A673 (cell line): ENCODE data around the gene MITF. TPM values are rescaled to one million over a fixed set of nuclear protein-coding genes. Genes with fewer than 3 reads are reported as not detected.

Experiments used
- BruUV-seq: library from RNA; stranded (reverse); fragments of 400-500 nt; replicated peaks from 2 replicates; lab custom pipeline; 2021; lab: Mats Ljungman, UMichigan
- CTCF ChIA-PET: fragments of 300-600 bp; sonication (Branson Sonifier 250); formaldehyde crosslinking; loops from one replicate; lab custom pipeline; 2022; ENCODE audit warnings: antibody characterized with exemption; lab: Charles Lee
- POLR2A ChIA-PET: fragments of 300-600 bp; sonication (Branson Sonifier 250); formaldehyde crosslinking; loops from one replicate; lab custom pipeline; 2022; ENCODE audit warnings: antibody characterized with exemption; ENCODE audit not compliant: low non-redundant PET; lab: Charles Lee
- DNase-seq: peaks from one replicate; pipeline ENCODE4 v3.0.0-alpha.2; 2015; ENCODE audit warnings: low spot score
- H3K27ac ChIP-seq: fragments of 200-600 bp; sonication (generic); 2 replicates; pipeline ENCODE4 v1.5.1; 2016; ENCODE audit warnings: mixed run types, low read depth, mild to moderate bottlenecking, mixed read lengths, antibody characterized with exemption, low read length; ENCODE audit not compliant: poor library complexity, severe bottlenecking
- H3K27me3 ChIP-seq: fragments of 200-600 bp; sonication (generic); replicated peaks from 2 replicates; pipeline ENCODE4 v1.6.1; 2017; ENCODE audit warnings: mixed run types, low read depth, mild to moderate bottlenecking, mixed read lengths, antibody characterized with exemption, low read length; ENCODE audit not compliant: insufficient read depth, poor library complexity
- H3K36me3 ChIP-seq: fragments of 200-600 bp; sonication (generic); 2 replicates; pipeline ENCODE4 v1.6.1; 2016; ENCODE audit warnings: mixed run types, mild to moderate bottlenecking, mixed read lengths, antibody characterized with exemption, low read length; ENCODE audit not compliant: insufficient read depth, poor library complexity, severe bottlenecking
- H3K4me1 ChIP-seq: fragments of 200-600 bp; sonication (generic); 2 replicates; pipeline ENCODE4 v1.6.1; 2017; ENCODE audit warnings: mixed run types, mild to moderate bottlenecking, mixed read lengths, antibody characterized with exemption, low read length; ENCODE audit not compliant: insufficient read depth, poor library complexity, severe bottlenecking
- H3K4me3 ChIP-seq: fragments of 200-600 bp; sonication (generic); 2 replicates; pipeline ENCODE4 v1.5.1; 2016; ENCODE audit warnings: low read depth, mixed run types, mild to moderate bottlenecking, mixed read lengths, low read length; ENCODE audit not compliant: poor library complexity, severe bottlenecking
- H3K9me3 ChIP-seq: fragments of 200-600 bp; sonication (generic); 2 replicates; pipeline ENCODE4 v1.6.1; 2016; ENCODE audit warnings: mixed run types, low read depth, mild to moderate bottlenecking, mixed read lengths, antibody characterized with exemption, low read length; ENCODE audit not compliant: poor library complexity, severe bottlenecking
- EZH2 ChIP-seq: fragments of 200-600 bp; sonication (generic); IDR thresholded peaks from 2 replicates; pipeline ENCODE4 v1.6.1; 2017; ENCODE audit warnings: borderline replicate concordance, low read depth, mild to moderate bottlenecking, mixed read lengths, antibody characterized with exemption, low read length; ENCODE audit not compliant: poor library complexity, severe bottlenecking
- intact Hi-C: fragments of 100-400 bp; cut with micrococcal nuclease; formaldehyde crosslinking; loops from one replicate; pipeline ENCODE4 v1.10.0; 2022; ENCODE audit not compliant: unreplicated experiment
- total RNA-seq: library from RNA; stranded (reverse); gene quantifications from 2 replicates; pipeline ENCODE4 v1.2.3, GENCODE V29; 2021
- TF ChIP-seq, protein P1 (sequence below): fragments of 300-800, 200-600 bp; sonication (generic); conservative IDR thresholded peaks from 2 replicates; pipeline ENCODE4 v1.5.1; 2017; ENCODE audit warnings: low read depth, mild to moderate bottlenecking, antibody characterized with exemption, low read length, moderate library complexity, mixed read lengths

The MITF gene
- total RNA-seq, 1 experiment from 2014 or later, result 0.52 TPM

DNA sequence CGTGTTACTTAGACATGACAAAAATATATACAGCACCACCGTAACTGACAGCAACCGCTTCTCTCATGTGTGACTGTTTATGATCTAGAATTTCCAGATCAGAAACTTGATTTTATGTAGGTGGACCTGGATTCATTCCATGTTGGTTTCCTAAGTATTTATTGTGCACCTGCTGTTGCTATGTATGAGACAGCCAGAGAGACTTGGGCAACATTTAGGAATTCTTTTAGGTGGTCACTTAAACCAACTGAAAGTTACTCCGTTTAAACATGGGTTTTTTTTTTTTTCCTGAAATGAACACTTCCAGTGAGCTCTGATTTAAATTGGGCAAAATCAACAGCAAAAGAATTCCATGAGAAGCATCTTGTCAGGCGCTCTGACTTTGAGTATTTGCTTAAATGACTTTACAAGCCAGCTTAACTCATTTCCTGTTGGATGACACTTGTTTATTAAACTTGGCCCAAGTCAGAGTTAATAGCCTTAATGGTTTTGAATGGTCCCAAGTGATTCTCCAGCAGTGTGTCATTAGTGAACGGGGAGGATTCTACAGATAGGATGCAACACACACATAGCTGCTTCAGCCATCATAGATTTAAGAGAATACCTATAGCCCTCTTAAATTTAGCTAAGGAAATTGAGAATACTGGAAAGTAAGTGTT, 31.8 kb downstream of the MITF start:
- no TSS peak for BruUV-seq
- TF ChIP-seq EZH2, result no peak
- TF ChIP-seq, protein P1, sequence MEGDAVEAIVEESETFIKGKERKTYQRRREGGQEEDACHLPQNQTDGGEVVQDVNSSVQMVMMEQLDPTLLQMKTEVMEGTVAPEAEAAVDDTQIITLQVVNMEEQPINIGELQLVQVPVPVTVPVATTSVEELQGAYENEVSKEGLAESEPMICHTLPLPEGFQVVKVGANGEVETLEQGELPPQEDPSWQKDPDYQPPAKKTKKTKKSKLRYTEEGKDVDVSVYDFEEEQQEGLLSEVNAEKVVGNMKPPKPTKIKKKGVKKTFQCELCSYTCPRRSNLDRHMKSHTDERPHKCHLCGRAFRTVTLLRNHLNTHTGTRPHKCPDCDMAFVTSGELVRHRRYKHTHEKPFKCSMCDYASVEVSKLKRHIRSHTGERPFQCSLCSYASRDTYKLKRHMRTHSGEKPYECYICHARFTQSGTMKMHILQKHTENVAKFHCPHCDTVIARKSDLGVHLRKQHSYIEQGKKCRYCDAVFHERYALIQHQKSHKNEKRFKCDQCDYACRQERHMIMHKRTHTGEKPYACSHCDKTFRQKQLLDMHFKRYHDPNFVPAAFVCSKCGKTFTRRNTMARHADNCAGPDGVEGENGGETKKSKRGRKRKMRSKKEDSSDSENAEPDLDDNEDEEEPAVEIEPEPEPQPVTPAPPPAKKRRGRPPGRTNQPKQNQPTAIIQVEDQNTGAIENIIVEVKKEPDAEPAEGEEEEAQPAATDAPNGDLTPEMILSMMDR, result no peak
- H3K27me3 ChIP-seq, result no peaks in the 10 kb centered on the region
- H3K9me3 ChIP-seq, result no peaks in the 10 kb centered on the region
- H3K36me3 ChIP-seq, result no peaks in the 10 kb centered on the region
- no peaks in the 10 kb centered on the region for H3K4me1 ChIP-seq
- ChIA-PET CTCF (no interaction called here), POLR2A (no interaction called here)
- no peak overlapping the region for H3K27ac ChIP-seq
- intact Hi-C loops, result no loop called here
- no peak overlapping the region for H3K4me3 ChIP-seq
- peak; percentile 25 for DNase-seq

DNA sequence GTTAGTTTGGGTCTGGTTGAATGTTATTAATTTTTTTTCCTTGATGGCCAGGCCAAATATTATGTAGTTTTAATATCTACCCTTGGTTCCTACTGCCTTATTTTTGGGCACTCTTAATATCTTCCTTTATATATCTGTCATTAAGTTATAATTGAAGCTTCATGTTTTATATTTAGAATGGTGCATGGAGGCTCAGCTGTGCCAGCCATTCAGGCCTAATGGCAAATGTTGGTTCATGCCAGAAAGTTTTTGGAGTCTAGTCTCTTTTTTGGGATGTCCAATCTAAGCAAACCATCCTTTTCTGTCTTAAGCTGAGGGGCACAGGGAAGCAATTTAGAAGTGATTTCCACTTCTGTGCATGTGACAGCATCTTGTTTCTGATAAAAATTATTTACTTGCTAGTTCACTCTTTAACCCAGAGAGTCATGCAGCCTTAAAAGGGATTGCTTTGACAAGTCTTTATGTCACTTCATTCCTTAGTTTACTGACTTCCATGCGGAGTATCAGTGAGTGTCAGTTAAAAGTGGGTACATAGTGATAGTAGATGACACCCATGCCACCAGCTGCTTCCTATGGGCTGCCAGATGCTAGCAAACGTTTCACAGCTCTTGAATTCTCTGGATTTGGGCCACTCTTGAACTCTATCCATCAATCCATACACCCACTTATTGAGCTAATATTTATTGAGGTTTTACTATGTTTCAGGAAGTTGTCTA, 33.0 kb downstream of the MITF start:
- Histone ChIP-seq H3K27me3 (no peaks in the 10 kb centered on the region), H3K36me3 (no peaks in the 10 kb centered on the region), H3K9me3 (no peaks in the 10 kb centered on the region), H3K27ac (no peak overlapping the region), H3K4me1 (no peaks in the 10 kb centered on the region), H3K4me3 (no peak overlapping the region)
- intact Hi-C loops, result no loop called here
- no peak for TF ChIP-seq EZH2
- TF ChIP-seq, protein P1, result no peak
- ChIA-PET POLR2A (no interaction called here), CTCF (no interaction called here)
- DNase-seq, result no peak
- no TSS peak for BruUV-seq

DNA sequence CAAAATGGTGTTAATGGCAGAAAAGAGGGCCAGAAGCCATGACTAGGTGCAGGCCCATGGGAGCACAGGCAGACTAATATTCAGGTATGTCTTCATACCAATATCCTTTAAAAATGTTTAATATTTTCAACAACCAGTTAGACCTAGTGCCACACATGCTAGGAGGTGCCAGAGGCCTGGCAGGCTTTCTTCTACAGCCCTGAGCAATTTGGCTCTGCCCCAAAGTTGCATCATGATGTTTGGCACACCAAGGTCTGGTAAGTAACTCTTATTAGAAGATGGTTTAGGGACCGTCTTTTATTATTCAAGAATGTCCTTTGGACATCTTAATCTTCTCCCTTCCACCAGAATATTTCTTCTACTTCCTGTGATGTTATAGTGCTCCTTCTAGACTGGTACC, 34.8 kb downstream of the MITF start:
- Histone ChIP-seq H3K4me3 (no peak overlapping the region), H3K9me3 (no peaks in the 10 kb centered on the region), H3K36me3 (no peaks in the 10 kb centered on the region), H3K27ac (no peak overlapping the region), H3K4me1 (no peaks in the 10 kb centered on the region), H3K27me3 (no peaks in the 10 kb centered on the region)
- intact Hi-C loops, result no loop called here
- POLR2A ChIA-PET, result no interaction called here
- no peak for DNase-seq
- TF ChIP-seq, protein P1, result no peak
- TF ChIP-seq EZH2, result no peak
- no TSS peak for BruUV-seq
- CTCF ChIA-PET, result no interaction called here
